Tibial nerve (tissue), 3 donors: ENCODE data around the gene PDE1C.

Experiments used
- POLR2A ChIP-seq, 2 donors: fragments of 450-650 bp; IDR thresholded peaks; one replicate each; pipeline ENCODE4 v1.6.1; 2017; ENCODE audit warnings: antibody characterized with exemption in 2 of 2, mild to moderate bottlenecking in 2 of 2, moderate library complexity in 2 of 2
- TF ChIP-seq, protein P1 (sequence below), 5 experiments: fragments of 200-600 bp in 3 of 5; fragments of 450-650 bp in 2 of 5; sonication (generic) in 3 of 5; IDR thresholded peaks; one replicate each; pipeline ENCODE4 v1.5.1; 2016 to 2019; ENCODE audit warnings: antibody characterized with exemption in 5 of 5, mild to moderate bottlenecking in 3 of 5, moderate library complexity in 2 of 5

- no peak for TF ChIP-seq POLR2A (IDR thresholded peaks at IDR 0.05)
- TF ChIP-seq, protein P1, sequence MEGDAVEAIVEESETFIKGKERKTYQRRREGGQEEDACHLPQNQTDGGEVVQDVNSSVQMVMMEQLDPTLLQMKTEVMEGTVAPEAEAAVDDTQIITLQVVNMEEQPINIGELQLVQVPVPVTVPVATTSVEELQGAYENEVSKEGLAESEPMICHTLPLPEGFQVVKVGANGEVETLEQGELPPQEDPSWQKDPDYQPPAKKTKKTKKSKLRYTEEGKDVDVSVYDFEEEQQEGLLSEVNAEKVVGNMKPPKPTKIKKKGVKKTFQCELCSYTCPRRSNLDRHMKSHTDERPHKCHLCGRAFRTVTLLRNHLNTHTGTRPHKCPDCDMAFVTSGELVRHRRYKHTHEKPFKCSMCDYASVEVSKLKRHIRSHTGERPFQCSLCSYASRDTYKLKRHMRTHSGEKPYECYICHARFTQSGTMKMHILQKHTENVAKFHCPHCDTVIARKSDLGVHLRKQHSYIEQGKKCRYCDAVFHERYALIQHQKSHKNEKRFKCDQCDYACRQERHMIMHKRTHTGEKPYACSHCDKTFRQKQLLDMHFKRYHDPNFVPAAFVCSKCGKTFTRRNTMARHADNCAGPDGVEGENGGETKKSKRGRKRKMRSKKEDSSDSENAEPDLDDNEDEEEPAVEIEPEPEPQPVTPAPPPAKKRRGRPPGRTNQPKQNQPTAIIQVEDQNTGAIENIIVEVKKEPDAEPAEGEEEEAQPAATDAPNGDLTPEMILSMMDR (IDR thresholded peaks at IDR 0.05): peak; percentile 47 to 72 (median 53)
Measured at GRCh38 chr7:31782411-31782991, 287.7 kb downstream of the PDE1C start.
